GM18519 (cell line): Measurements from ENCODE around the gene DTX1.

ENCODE experiments used
- ATAC-seq: cut with Tn5 transposase; IDR thresholded peaks from one replicate; pipeline ENCODE4 v1.9.1; 2021; ENCODE audit warnings: mild to moderate bottlenecking, moderate library complexity; ENCODE audit not compliant: unreplicated experiment, low FRiP score

DTX1 gene

GRCh38 chr12:113069751-113070116 lies 13.2 kb downstream of the DTX1 start:
- ATAC-seq, result no peak

GRCh38 chr12:113070117-113070906 lies 13.8 kb downstream of the DTX1 start:
- ATAC-seq, result no peak

GRCh38 chr12:113071135-113072112 lies 14.9 kb downstream of the DTX1 start:
- no peak for ATAC-seq

GRCh38 chr12:113072136-113072535 lies 15.6 kb downstream of the DTX1 start:
- no peak for ATAC-seq

- no peak for ATAC-seq
Measured at GRCh38 chr12:113073586-113073985, 17.1 kb downstream of the DTX1 start.

- peak; percentile 80 for ATAC-seq
Measured at GRCh38 chr12:113075137-113075683, 18.7 kb downstream of the DTX1 start.

GRCh38 chr12:113077057-113077858 lies 20.7 kb downstream of the DTX1 start:
- ATAC-seq, result no peak

GRCh38 chr12:113077859-113078255 lies 21.3 kb downstream of the DTX1 start:
- no peak for ATAC-seq

GRCh38 chr12:113081873-113082272 lies 25.3 kb downstream of the DTX1 start:
- no peak for ATAC-seq

GRCh38 chr12:113082486-113083148 lies 26.1 kb downstream of the DTX1 start:
- no peak for ATAC-seq

- no peak for ATAC-seq
Measured at GRCh38 chr12:113083863-113084435, 27.4 kb downstream of the DTX1 start.

GRCh38 chr12:113086249-113087164 lies 30.0 kb downstream of the DTX1 start:
- ATAC-seq, result no peak

GRCh38 chr12:113087193-113087592 lies 30.7 kb downstream of the DTX1 start:
- ATAC-seq, result no peak

GRCh38 chr12:113088037-113088436 lies 31.5 kb downstream of the DTX1 start:
- ATAC-seq, result no peak

GRCh38 chr12:113088971-113089756 lies 32.6 kb downstream of the DTX1 start:
- no peak for ATAC-seq

- no peak for ATAC-seq
Measured at GRCh38 chr12:113089839-113090238, 33.3 kb downstream of the DTX1 start.

- ATAC-seq, result no peak
Measured at GRCh38 chr12:113090740-113091139, 34.2 kb downstream of the DTX1 start.

GRCh38 chr12:113091506-113091905 lies 35.0 kb downstream of the DTX1 start:
- no peak for ATAC-seq
